Endothelial cell of umbilical vein (primary cell): ENCODE measurements around the gene ADD1. TPM values are rescaled to one million over a fixed set of nuclear protein-coding genes. Genes with fewer than 3 reads are reported as not detected.

ENCODE experiments used
- BruUV-seq: library from RNA; stranded (reverse); fragments of 400-500 nt; replicated peaks from 2 replicates; lab custom pipeline; 2021; lab: Mats Ljungman, UMichigan
- CTCF ChIA-PET: fragments of 300-600, 350-600 bp; sonication (Branson Sonifier 250); formaldehyde crosslinking; loops from one replicate; lab custom pipeline; 2021; ENCODE audit warnings: antibody characterized with exemption, inconsistent platforms; lab: Charles Lee
- POLR2A ChIA-PET: fragments of 300-600, 350-600 bp; sonication (Branson Sonifier 250); formaldehyde crosslinking; loops from one replicate; lab custom pipeline; 2021; ENCODE audit warnings: antibody characterized with exemption, inconsistent platforms; lab: Charles Lee
- DNase-seq: peaks from one replicate; pipeline ENCODE4 v3.0.0-alpha.2; 2011; ENCODE audit warnings: low read depth, low spot score
- FAIRE-seq: peaks from 2 replicates; lab custom pipeline; 2011; peaks lifted over from hg19 to GRCh38; lab: Jason Lieb, UNC
- H2AFZ ChIP-seq: 2 replicates; pipeline ENCODE4 v1.6.0; 2012; ENCODE audit warnings: low read depth, low read length, control low read depth, inconsistent platforms
- H3K27ac ChIP-seq: 2 replicates; pipeline ENCODE4 v1.5.1; 2011; ENCODE audit warnings: low read depth, mild to moderate bottlenecking, control low read depth, low read length, moderate library complexity; ENCODE audit not compliant: insufficient read depth
- H3K27me3 ChIP-seq, 2 experiments: 2 replicates each; pipeline versions ENCODE4 v1.6.0 to v1.6.1; 2011; ENCODE audit warnings: low read length in 2 of 2, mixed read lengths in 1 of 2; ENCODE audit not compliant: control insufficient read depth in 2 of 2, insufficient read depth in 2 of 2
- H3K36me3 ChIP-seq, 2 experiments: 2 replicates in 1 of 2; 3 replicates in 1 of 2; pipeline ENCODE4 v1.5.1; 2011; ENCODE audit warnings: low read length in 2 of 2, mild to moderate bottlenecking in 1 of 2, moderate library complexity in 1 of 2; ENCODE audit not compliant: control insufficient read depth in 2 of 2, insufficient read depth in 2 of 2; ENCODE audit errors: extremely low read depth in 1 of 2
- H3K4me1 ChIP-seq: 3 replicates; pipeline ENCODE4 v1.5.1; 2011; ENCODE audit warnings: mild to moderate bottlenecking, low read length; ENCODE audit not compliant: control insufficient read depth, insufficient read depth; ENCODE audit errors: extremely low read depth
- H3K4me2 ChIP-seq: 2 replicates; pipeline ENCODE4 v1.6.1; 2011; ENCODE audit warnings: low read length, control low read depth, mixed read lengths; ENCODE audit not compliant: insufficient read depth
- H3K4me3 ChIP-seq, 3 experiments: fragments of 200-600 bp in 1 of 3; sonication (generic), shearing (Covaris generic) in 1 of 3; replicated peaks in 1 of 3; 2 replicates each; pipeline ENCODE4 v1.5.1; 2011 to 2016; ENCODE audit warnings: control low read depth in 3 of 3, low read length in 3 of 3, mild to moderate bottlenecking in 2 of 3, inconsistent platforms in 1 of 3, low read depth in 1 of 3, moderate library complexity in 1 of 3; ENCODE audit not compliant: insufficient read depth in 1 of 3
- H3K79me2 ChIP-seq: 2 replicates; pipeline ENCODE4 v1.6.0; 2012; ENCODE audit warnings: low read length, inconsistent platforms; ENCODE audit not compliant: control insufficient read depth, insufficient read depth
- H3K9ac ChIP-seq: replicated peaks from 2 replicates; pipeline ENCODE3; 2011; ENCODE audit warnings: low read length, control low read depth; ENCODE audit not compliant: insufficient read depth; ENCODE audit errors: extremely low read depth
- H3K9me1 ChIP-seq: replicated peaks from 3 replicates; pipeline ENCODE4 v1.6.0; 2011; ENCODE audit warnings: mild to moderate bottlenecking, low read length; ENCODE audit not compliant: control insufficient read depth, insufficient read depth; ENCODE audit errors: extremely low read depth
- H3K9me3 ChIP-seq: replicated peaks from 2 replicates; pipeline ENCODE4 v1.5.1; 2012; ENCODE audit warnings: low read length, inconsistent platforms; ENCODE audit not compliant: control insufficient read depth, insufficient read depth
- H4K20me1 ChIP-seq: replicated peaks from 2 replicates; pipeline ENCODE3; 2011; ENCODE audit warnings: mild to moderate bottlenecking, low read length; ENCODE audit not compliant: control insufficient read depth, insufficient read depth; ENCODE audit errors: extremely low read depth
- EZH2 ChIP-seq: IDR thresholded peaks from 2 replicates; pipeline ENCODE4 v1.6.1; 2012; ENCODE audit warnings: borderline replicate concordance, low read depth, mild to moderate bottlenecking, moderate library complexity, low read length, inconsistent platforms; ENCODE audit not compliant: severe bottlenecking
- FOS ChIP-seq: IDR thresholded peaks from 2 replicates; pipeline ENCODE4 v1.6.1; 2011; ENCODE audit warnings: mild to moderate bottlenecking, low read length, moderate library complexity, borderline replicate concordance; ENCODE audit not compliant: insufficient read depth
- GATA2 ChIP-seq: IDR thresholded peaks from 2 replicates; pipeline ENCODE4 v1.7.0; 2011; ENCODE audit warnings: low read depth, mild to moderate bottlenecking, moderate library complexity, mixed read lengths, low read length; ENCODE audit not compliant: insufficient read length, insufficient read depth
- JUN ChIP-seq: IDR thresholded peaks from 2 replicates; pipeline ENCODE4 v1.6.1; 2011; ENCODE audit warnings: borderline replicate concordance, low read depth; ENCODE audit not compliant: insufficient read length, insufficient read depth
- MYC ChIP-seq: IDR thresholded peaks from one replicate; pipeline ENCODE4 v1.6.1; 2011; ENCODE audit warnings: mild to moderate bottlenecking, low read depth, low read length
- POLR2A ChIP-seq: IDR thresholded peaks from 2 replicates; pipeline ENCODE4 v1.6.1; 2012; ENCODE audit warnings: low read depth, mild to moderate bottlenecking, control low read depth, low read length
- POLR2AphosphoS5 ChIP-seq: IDR thresholded peaks from 2 replicates; pipeline ENCODE4 v1.6.1; 2012; ENCODE audit warnings: low read depth, mild to moderate bottlenecking, control low read depth, low read length, moderate library complexity; ENCODE audit not compliant: insufficient read depth
- dilution Hi-C: fragments of 300-500 bp; cut with MboI; formaldehyde crosslinking; loops from one replicate; pipeline ENCODE4 v1.15.0; 2019; ENCODE audit warnings: low sequenced_read_pairs; ENCODE audit not compliant: extremely low pct_ligation_motif_present
- intact Hi-C: fragments of 100-400 bp; cut with micrococcal nuclease; formaldehyde crosslinking; loops from one replicate; pipeline ENCODE4 v1.10.0; 2022
- polyA plus RNA-seq, 4 experiments: library from polyadenylated mRNA; depleted of rRNA in 3 of 4; stranded (reverse) in 3 of 4; unstranded in 1 of 4; fragments of >200 nt; gene quantifications; 2 replicates each; pipeline versions ENCODE4 v1.2.1 to v1.2.3, GENCODE V29; 2011 to 2012; ENCODE audit warnings: missing spikeins in 1 of 4
- total RNA-seq: library from RNA; stranded (reverse); gene quantifications from 2 replicates; pipeline ENCODE4 v1.2.3, GENCODE V29; 2021
- TF ChIP-seq, protein P1 (sequence below), 2 donors: IDR thresholded peaks; 1 replicate in 1 of 2; 2 replicates in 1 of 2; pipeline ENCODE4 v1.5.1; 2011; ENCODE audit warnings: low read length in 2 of 2, mild to moderate bottlenecking in 2 of 2, moderate library complexity in 2 of 2, control low read depth in 1 of 2, inconsistent platforms in 1 of 2, low read depth in 1 of 2; ENCODE audit not compliant: insufficient read depth in 1 of 2; ENCODE audit errors: extremely low read depth in 1 of 2
- TF ChIP-seq, protein P2 (sequence below): IDR thresholded peaks from 2 replicates; pipeline ENCODE4 v1.6.1; 2011; ENCODE audit not compliant: insufficient read depth, insufficient read length

The ADD1 gene
- total and polyA plus RNA-seq, 2 donors (not counting 3 experiments of a cell fraction or from before 2014, with no cell fraction given) = 219 to 305 TPM

DNA sequence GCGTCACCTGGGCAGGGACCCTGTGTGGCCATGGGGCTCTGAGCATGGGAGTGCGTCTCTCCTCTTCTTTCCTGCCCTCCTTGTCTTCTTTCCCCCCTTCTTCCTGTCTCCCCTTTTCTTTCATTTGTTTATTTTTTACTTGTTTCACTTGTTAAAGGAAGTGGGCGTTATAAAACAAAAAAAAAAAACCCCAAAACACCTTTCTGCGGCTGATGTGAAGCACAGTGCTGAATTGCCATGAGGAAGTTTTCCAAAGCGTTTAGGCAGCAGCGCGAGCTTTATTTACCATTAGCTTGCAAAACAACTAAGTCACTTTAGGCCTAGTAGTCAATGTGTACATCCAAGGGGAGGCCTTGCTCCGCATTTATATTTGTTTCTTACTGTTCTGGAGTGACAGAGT, 62.6 kb downstream of the ADD1 start:
- TF ChIP-seq MYC (no peak), POLR2A (no peak), FOS (no peak), POLR2AphosphoS5 (no peak), GATA2 (no peak), JUN (no peak), EZH2 (no peak)
- TF ChIP-seq, protein P1, sequence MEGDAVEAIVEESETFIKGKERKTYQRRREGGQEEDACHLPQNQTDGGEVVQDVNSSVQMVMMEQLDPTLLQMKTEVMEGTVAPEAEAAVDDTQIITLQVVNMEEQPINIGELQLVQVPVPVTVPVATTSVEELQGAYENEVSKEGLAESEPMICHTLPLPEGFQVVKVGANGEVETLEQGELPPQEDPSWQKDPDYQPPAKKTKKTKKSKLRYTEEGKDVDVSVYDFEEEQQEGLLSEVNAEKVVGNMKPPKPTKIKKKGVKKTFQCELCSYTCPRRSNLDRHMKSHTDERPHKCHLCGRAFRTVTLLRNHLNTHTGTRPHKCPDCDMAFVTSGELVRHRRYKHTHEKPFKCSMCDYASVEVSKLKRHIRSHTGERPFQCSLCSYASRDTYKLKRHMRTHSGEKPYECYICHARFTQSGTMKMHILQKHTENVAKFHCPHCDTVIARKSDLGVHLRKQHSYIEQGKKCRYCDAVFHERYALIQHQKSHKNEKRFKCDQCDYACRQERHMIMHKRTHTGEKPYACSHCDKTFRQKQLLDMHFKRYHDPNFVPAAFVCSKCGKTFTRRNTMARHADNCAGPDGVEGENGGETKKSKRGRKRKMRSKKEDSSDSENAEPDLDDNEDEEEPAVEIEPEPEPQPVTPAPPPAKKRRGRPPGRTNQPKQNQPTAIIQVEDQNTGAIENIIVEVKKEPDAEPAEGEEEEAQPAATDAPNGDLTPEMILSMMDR (IDR thresholded peaks at IDR 0.05; ENCODE audit: extremely low read depth in 1 of 2, insufficient read depth in 1 of 2, low read depth in 1 of 2, low read length in 2 of 2) = no peak
- TF ChIP-seq, protein P2, sequence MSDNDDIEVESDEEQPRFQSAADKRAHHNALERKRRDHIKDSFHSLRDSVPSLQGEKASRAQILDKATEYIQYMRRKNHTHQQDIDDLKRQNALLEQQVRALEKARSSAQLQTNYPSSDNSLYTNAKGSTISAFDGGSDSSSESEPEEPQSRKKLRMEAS = no peak
- peaks cover 20 to 54% of the 10 kb centered on the region in 2 experiments for H3K36me3 ChIP-seq
- no peaks in the 10 kb centered on the region for H3K79me2 ChIP-seq
- no peak overlapping the region for H3K4me2 ChIP-seq
- no peaks in the 10 kb centered on the region for H3K9me1 ChIP-seq
- no peaks in the 10 kb centered on the region for H3K27me3 ChIP-seq
- ChIA-PET POLR2A (no interaction called here), CTCF (interaction anchor here (0.6 kb wide), 1 partner anchor 767 kb away, joined by 3 read pairs; no protein-coding TSS in a partner anchor)
- H3K9me3 ChIP-seq = no peaks in the 10 kb centered on the region
- intact Hi-C loops (no loop called here), dilution Hi-C loops (no loop called here)
- H2AFZ ChIP-seq = no peak overlapping the region
- no TSS peak for BruUV-seq
- no peak overlapping the region for H3K4me3 ChIP-seq
- H3K27ac ChIP-seq = no peak overlapping the region
- no peaks in the 10 kb centered on the region for H4K20me1 ChIP-seq
- peaks cover 10% of the 10 kb centered on the region for H3K4me1 ChIP-seq
- H3K9ac ChIP-seq = no peak overlapping the region
- no peak for FAIRE-seq
- no peak for DNase-seq
